Measurements from ENCODE around the gene RAD21L1.
"Not testable (repeated sequence)": the region's sequence is repeated elsewhere in the genome, so short reads cannot be mapped to it uniquely, and the experiment has no call there.

RAD21L1 gene

GRCh38 chr20:1232286-1233111 is 6.7 kb downstream of the RAD21L1 start:
- Mint-ChIP-seq H3K4me1 (ENCODE audit: low read depth) (peaks cover 11% of the 10 kb centered on the region), H3K36me3 (ENCODE audit: low read depth) (no peaks in the 10 kb centered on the region), H3K27ac (no peak overlapping the region), H3K4me3 (no peak overlapping the region), H3K9me3 (no peaks in the 10 kb centered on the region), H3K27me3 (ENCODE audit: low read depth) (peaks cover 28% of the 10 kb centered on the region)

- H3K9me3 Mint-ChIP-seq = no peaks in the 10 kb centered on the region
- peaks cover 18% of the 10 kb centered on the region for H3K27me3 Mint-ChIP-seq (ENCODE audit: low read depth)
Measured at GRCh38 chr20:1240549-1240948, 14.7 kb downstream of the RAD21L1 start.

GRCh38 chr20:1241456-1241855 is 15.6 kb downstream of the RAD21L1 start:
- no peaks in the 10 kb centered on the region for H3K36me3 Mint-ChIP-seq (ENCODE audit: low read depth)
- H3K4me1 Mint-ChIP-seq (ENCODE audit: low read depth) = peaks cover 5% of the 10 kb centered on the region
- no peak overlapping the region for H3K4me3 Mint-ChIP-seq
- H3K9me3 Mint-ChIP-seq = no peaks in the 10 kb centered on the region
- no peak overlapping the region for H3K27ac Mint-ChIP-seq
- peaks cover 18% of the 10 kb centered on the region for H3K27me3 Mint-ChIP-seq (ENCODE audit: low read depth)

More at GRCh38 chr20:1240549-1240948, 14.7 kb downstream of the RAD21L1 start:
- Mint-ChIP-seq H3K36me3 (ENCODE audit: low read depth) (no peaks in the 10 kb centered on the region), H3K4me1 (ENCODE audit: low read depth) (peaks cover 7% of the 10 kb centered on the region), H3K27ac (no peak overlapping the region), H3K4me3 (no peak overlapping the region)

DNA sequence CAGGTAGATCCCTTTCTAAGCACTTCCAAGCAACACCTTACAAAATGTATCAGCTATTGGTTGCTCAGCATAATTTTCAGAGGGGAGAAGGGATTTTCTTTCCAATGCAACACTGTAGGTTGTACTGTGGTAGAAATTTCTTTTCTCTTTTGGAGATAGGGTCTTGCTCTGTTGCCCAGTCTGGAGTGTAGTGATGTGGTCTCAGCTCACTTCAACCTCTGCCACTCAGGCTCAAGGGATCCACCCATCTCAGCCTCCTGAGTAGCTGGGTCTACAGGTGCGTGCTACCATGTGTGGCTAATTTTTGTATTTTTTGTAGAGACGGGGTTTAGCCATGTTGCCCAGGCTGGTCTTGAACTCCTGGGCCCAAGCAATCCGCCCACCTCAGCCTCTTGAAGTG is 16.3 kb downstream of the RAD21L1 start:
- no peak overlapping the region for H3K27ac Mint-ChIP-seq
- no peak overlapping the region for H3K4me3 Mint-ChIP-seq
- peaks cover 5% of the 10 kb centered on the region for H3K4me1 Mint-ChIP-seq (ENCODE audit: low read depth)
- H3K9me3 Mint-ChIP-seq = no peaks in the 10 kb centered on the region
- H3K27me3 Mint-ChIP-seq (ENCODE audit: low read depth) = peaks cover 18% of the 10 kb centered on the region
- H3K36me3 Mint-ChIP-seq (ENCODE audit: low read depth) = no peaks in the 10 kb centered on the region

DNA sequence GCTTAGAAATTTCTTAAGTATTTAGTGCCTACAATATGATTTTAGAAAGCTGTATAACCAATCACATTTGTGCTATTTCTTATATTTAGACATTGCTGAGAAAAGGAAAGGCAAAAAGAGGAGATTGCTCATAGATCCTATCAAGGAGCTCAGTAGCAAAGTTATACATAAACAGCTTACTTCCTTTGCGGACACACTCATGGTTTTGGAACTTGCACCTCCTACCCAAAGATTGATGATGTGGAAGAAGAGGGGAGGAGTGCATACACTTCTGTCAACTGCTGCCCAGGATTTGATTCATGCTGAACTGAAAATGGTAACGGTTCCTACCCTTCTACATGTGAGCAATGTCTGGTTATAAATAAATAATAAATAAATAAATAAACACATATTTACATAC is 16.7 kb downstream of the RAD21L1 start:
- H3K9me3 Mint-ChIP-seq = no peaks in the 10 kb centered on the region
- no peaks in the 10 kb centered on the region for H3K36me3 Mint-ChIP-seq (ENCODE audit: low read depth)
- H3K4me3 Mint-ChIP-seq = no peak overlapping the region
- no peak overlapping the region for H3K27ac Mint-ChIP-seq
- H3K27me3 Mint-ChIP-seq (ENCODE audit: low read depth) = peaks cover 18% of the 10 kb centered on the region
- peaks cover 5% of the 10 kb centered on the region for H3K4me1 Mint-ChIP-seq (ENCODE audit: low read depth)

GRCh38 chr20:1245578-1245977 is 19.7 kb downstream of the RAD21L1 start:
- Mint-ChIP-seq H3K9me3 (no peaks in the 10 kb centered on the region), H3K4me1 (ENCODE audit: low read depth) (peaks cover 5% of the 10 kb centered on the region), H3K36me3 (ENCODE audit: low read depth) (no peaks in the 10 kb centered on the region), H3K27me3 (ENCODE audit: low read depth) (peaks cover 14% of the 10 kb centered on the region), H3K4me3 (no peak overlapping the region), H3K27ac (no peak overlapping the region)

GRCh38 chr20:1247689-1248088 is 21.8 kb downstream of the RAD21L1 start:
- Mint-ChIP-seq H3K36me3 (ENCODE audit: low read depth) (no peaks in the 10 kb centered on the region), H3K27me3 (ENCODE audit: low read depth) (peaks cover 21% of the 10 kb centered on the region), H3K4me1 (ENCODE audit: low read depth) (peaks cover 5% of the 10 kb centered on the region), H3K4me3 (no peak overlapping the region), H3K27ac (no peak overlapping the region), H3K9me3 (peaks cover 6% of the 10 kb centered on the region)

- H3K4me3 Mint-ChIP-seq; H3K27ac Mint-ChIP-seq; H3K36me3 Mint-ChIP-seq (ENCODE audit: low read depth); H3K9me3 Mint-ChIP-seq; H3K4me1 Mint-ChIP-seq (ENCODE audit: low read depth): not testable (repeated sequence)
- H3K27me3 Mint-ChIP-seq (ENCODE audit: low read depth) = peaks cover 22% of the 10 kb centered on the region
Measured at GRCh38 chr20:1250282-1250681, 24.4 kb downstream of the RAD21L1 start.

DNA sequence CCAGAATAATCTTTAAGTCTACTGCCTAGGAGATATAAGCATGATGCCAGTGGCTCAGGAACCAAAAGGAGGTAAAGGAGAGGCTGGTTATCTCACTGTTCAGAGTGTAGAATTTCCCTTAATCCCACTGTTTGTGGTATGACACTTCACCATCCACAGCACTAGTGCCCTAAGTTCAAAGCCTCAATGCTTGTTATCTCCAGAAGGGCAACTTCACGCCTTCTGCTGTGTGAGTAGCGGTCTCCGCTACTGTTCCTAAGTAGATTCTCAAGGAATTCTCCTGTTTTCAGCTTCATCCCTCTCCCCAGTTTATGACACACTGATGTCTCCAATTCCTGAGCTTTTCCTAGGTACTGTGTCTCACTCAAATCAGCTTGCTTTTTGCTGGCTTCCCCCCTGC is 26.6 kb downstream of the RAD21L1 start:
- H3K4me3 Mint-ChIP-seq = no peak overlapping the region
- H3K27me3 Mint-ChIP-seq (ENCODE audit: low read depth) = peaks cover 28% of the 10 kb centered on the region
- H3K36me3 Mint-ChIP-seq (ENCODE audit: low read depth) = no peaks in the 10 kb centered on the region
- no peak overlapping the region for H3K27ac Mint-ChIP-seq
- peaks cover 5% of the 10 kb centered on the region for H3K4me1 Mint-ChIP-seq (ENCODE audit: low read depth)
- H3K9me3 Mint-ChIP-seq = peaks cover 6% of the 10 kb centered on the region

DNA sequence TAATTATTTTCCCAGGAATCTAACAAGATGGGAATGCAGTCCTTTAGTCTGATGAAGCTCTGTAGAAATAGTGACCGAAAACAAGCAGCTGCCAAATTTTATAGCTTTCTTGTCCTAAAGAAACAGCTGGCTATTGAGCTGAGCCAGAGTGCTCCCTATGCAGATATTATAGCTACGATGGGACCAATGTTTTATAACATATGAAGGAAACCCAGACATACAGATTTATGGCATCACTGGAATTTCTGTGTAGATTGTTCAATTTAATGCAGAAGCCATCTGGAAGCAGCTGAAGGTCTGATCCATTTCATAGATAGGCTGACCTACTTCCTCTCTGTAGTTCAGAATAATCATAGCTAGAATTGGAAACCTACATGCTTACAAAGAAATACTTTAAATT is 28.4 kb downstream of the RAD21L1 start:
- no peak overlapping the region for H3K27ac Mint-ChIP-seq
- no peak overlapping the region for H3K4me3 Mint-ChIP-seq
- H3K4me1 Mint-ChIP-seq (ENCODE audit: low read depth) = peaks cover 5% of the 10 kb centered on the region
- peaks cover 6% of the 10 kb centered on the region for H3K9me3 Mint-ChIP-seq
- no peaks in the 10 kb centered on the region for H3K36me3 Mint-ChIP-seq (ENCODE audit: low read depth)
- H3K27me3 Mint-ChIP-seq (ENCODE audit: low read depth) = peaks cover 28% of the 10 kb centered on the region

GRCh38 chr20:1255675-1256074 is 29.8 kb downstream of the RAD21L1 start:
- no peak overlapping the region for H3K27ac Mint-ChIP-seq
- no peak overlapping the region for H3K4me3 Mint-ChIP-seq
- peaks cover 28% of the 10 kb centered on the region for H3K27me3 Mint-ChIP-seq (ENCODE audit: low read depth)
- no peaks in the 10 kb centered on the region for H3K36me3 Mint-ChIP-seq (ENCODE audit: low read depth)
- peaks cover 5% of the 10 kb centered on the region for H3K4me1 Mint-ChIP-seq (ENCODE audit: low read depth)
- H3K9me3 Mint-ChIP-seq = peaks cover 5% of the 10 kb centered on the region

DNA sequence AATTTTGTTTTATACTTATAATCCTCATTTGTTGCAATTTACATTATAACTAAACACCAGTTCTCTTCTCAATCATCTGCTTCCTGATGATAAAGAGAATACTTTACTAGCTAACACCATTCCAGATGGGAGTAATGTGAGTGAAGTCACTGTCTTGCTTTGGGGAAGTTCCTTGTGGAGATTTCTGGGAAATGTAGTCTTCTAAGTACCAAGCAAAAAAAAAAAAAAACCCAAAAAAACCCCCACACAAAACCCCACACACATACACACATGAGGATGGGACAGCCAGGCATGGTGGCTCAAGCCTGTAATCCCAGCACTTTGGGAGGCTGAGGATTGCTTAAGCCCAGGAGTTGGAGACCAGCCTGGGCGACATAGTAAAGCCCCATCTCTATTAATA is 38.0 kb downstream of the RAD21L1 start:
- Mint-ChIP-seq H3K4me1 (ENCODE audit: low read depth) (peaks cover 15% of the 10 kb centered on the region), H3K27ac (no peak overlapping the region), H3K9me3 (peaks cover 11% of the 10 kb centered on the region), H3K4me3 (no peak overlapping the region), H3K36me3 (ENCODE audit: low read depth) (peaks cover 3% of the 10 kb centered on the region), H3K27me3 (ENCODE audit: low read depth) (peaks cover 4% of the 10 kb centered on the region)

GRCh38 chr20:1264727-1265126 is 38.9 kb downstream of the RAD21L1 start:
- Mint-ChIP-seq H3K9me3 (peaks cover 11% of the 10 kb centered on the region), H3K4me1 (ENCODE audit: low read depth) (peaks cover 15% of the 10 kb centered on the region), H3K27ac (no peak overlapping the region), H3K4me3 (peak overlapping the region; percentile 76), H3K36me3 (ENCODE audit: low read depth) (peaks cover 3% of the 10 kb centered on the region), H3K27me3 (ENCODE audit: low read depth) (peaks cover 4% of the 10 kb centered on the region)

- peaks cover 4% of the 10 kb centered on the region for H3K27me3 Mint-ChIP-seq (ENCODE audit: low read depth)
- H3K4me1 Mint-ChIP-seq (ENCODE audit: low read depth) = peaks cover 15% of the 10 kb centered on the region
Measured at GRCh38 chr20:1265226-1265915, 39.5 kb downstream of the RAD21L1 start.

GRCh38 chr20:1265916-1266166 is 40.0 kb downstream of the RAD21L1 start:
- Mint-ChIP-seq H3K36me3 (ENCODE audit: low read depth) (peaks cover 3% of the 10 kb centered on the region), H3K4me3 (peak overlapping the region; percentile 85), H3K9me3 (peaks cover 11% of the 10 kb centered on the region), H3K4me1 (ENCODE audit: low read depth) (peaks cover 15% of the 10 kb centered on the region), H3K27me3 (ENCODE audit: low read depth) (peaks cover 4% of the 10 kb centered on the region), H3K27ac (peak overlapping the region; percentile 72)

More at GRCh38 chr20:1265226-1265915, 39.5 kb downstream of the RAD21L1 start:
- peak overlapping the region; percentile 85 for H3K4me3 Mint-ChIP-seq
- H3K27ac Mint-ChIP-seq = peak overlapping the region; percentile 72
- H3K36me3 Mint-ChIP-seq (ENCODE audit: low read depth) = peaks cover 3% of the 10 kb centered on the region
- H3K9me3 Mint-ChIP-seq = peaks cover 11% of the 10 kb centered on the region
